WTC11 (cell line): Measurements from ENCODE around the gene TMTC1.

Source experiments
- CTCF ChIP-seq: fragments of 200-600 bp; IDR thresholded peaks from 2 replicates; pipeline ENCODE4 v1.8.0; 2022; ENCODE audit warnings: antibody characterized with exemption
- IRF1 ChIP-seq: sonication (generic); formaldehyde crosslinking; IDR thresholded peaks from 2 replicates; pipeline ENCODE4 v1.8.0; 2023; ENCODE audit warnings: missing genetic modification reagents
- SMAD4 ChIP-seq: sonication (generic); formaldehyde crosslinking; IDR thresholded peaks from 2 replicates; pipeline ENCODE4 v1.8.0; 2022; ENCODE audit warnings: mild to moderate bottlenecking, missing genetic modification reagents
- SP1 ChIP-seq: sonication (generic); formaldehyde crosslinking; conservative IDR thresholded peaks from 2 replicates; pipeline ENCODE4 v1.8.1; 2022; ENCODE audit warnings: missing genetic modification reagents

- TF ChIP-seq CTCF (no peak), SMAD4 (CRISPR knock-in tag) (no peak), SP1 (no peak), IRF1 (no peak)
Measured at GRCh38 chr12:29771786-29772185, 12.0 kb downstream of the TMTC1 start.
